ENCODE measurements around the gene GFI1. TPM values are rescaled to one million over a fixed set of nuclear protein-coding genes. Genes with fewer than 3 reads are reported as not detected.

Gene GFI1
- total RNA-seq, 1 experiment from 2014 or later, result 0.31 TPM

- intact Hi-C loops (cut with micrococcal nuclease; ENCODE audit: unreplicated experiment), result no loop called here
- no peak overlapping the region for H3K4me3 Mint-ChIP-seq (ENCODE audit: low read depth, unreplicated experiment)
- TF ChIP-seq CTCF (IDR thresholded peaks at IDR 0.05; ENCODE audit: unreplicated experiment), result no peak
- no peaks in the 10 kb centered on the region for H3K36me3 Mint-ChIP-seq (ENCODE audit: insufficient read depth, unreplicated experiment)
- H3K4me1 Mint-ChIP-seq (ENCODE audit: low read depth, unreplicated experiment), result peaks cover 10% of the 10 kb centered on the region
- no peak for DNase-seq
- BruUV-seq (replicated peaks), result no TSS peak
- no peaks in the 10 kb centered on the region for H3K9me3 Mint-ChIP-seq (ENCODE audit: low read depth, unreplicated experiment)
- H3K27me3 Mint-ChIP-seq (ENCODE audit: unreplicated experiment), result no peaks in the 10 kb centered on the region
- CTCF ChIA-PET, result no interaction called here
- no peak overlapping the region for H3K27ac Mint-ChIP-seq (ENCODE audit: unreplicated experiment)
Observed at GRCh38 chr1:92509619-92510018, 22.9 kb upstream of the GFI1 start.

- no peak overlapping the region for H3K4me3 Mint-ChIP-seq (ENCODE audit: low read depth, unreplicated experiment)
- H3K4me1 Mint-ChIP-seq (ENCODE audit: low read depth, unreplicated experiment), result peaks cover 13% of the 10 kb centered on the region
- no peaks in the 10 kb centered on the region for H3K9me3 Mint-ChIP-seq (ENCODE audit: low read depth, unreplicated experiment)
- no peak for TF ChIP-seq CTCF (IDR thresholded peaks at IDR 0.05; ENCODE audit: unreplicated experiment)
- no peak overlapping the region for H3K27ac Mint-ChIP-seq (ENCODE audit: unreplicated experiment)
- DNase-seq, result no peak
- CTCF ChIA-PET, result interaction anchor here (1.5 kb wide), 1 partner anchor 25 kb away, joined by 3 read pairs; no protein-coding TSS in a partner anchor
- H3K36me3 Mint-ChIP-seq (ENCODE audit: insufficient read depth, unreplicated experiment), result no peaks in the 10 kb centered on the region
- no peaks in the 10 kb centered on the region for H3K27me3 Mint-ChIP-seq (ENCODE audit: unreplicated experiment)
- no TSS peak for BruUV-seq (replicated peaks)
- intact Hi-C loops (cut with micrococcal nuclease; ENCODE audit: unreplicated experiment), result no loop called here
Observed at GRCh38 chr1:92505015-92505692, 18.4 kb upstream of the GFI1 start.

- Mint-ChIP-seq H3K4me3 (ENCODE audit: low read depth, unreplicated experiment) (no peak overlapping the region), H3K27ac (ENCODE audit: unreplicated experiment) (no peak overlapping the region), H3K9me3 (ENCODE audit: low read depth, unreplicated experiment) (no peaks in the 10 kb centered on the region), H3K36me3 (ENCODE audit: insufficient read depth, unreplicated experiment) (no peaks in the 10 kb centered on the region), H3K27me3 (ENCODE audit: unreplicated experiment) (no peaks in the 10 kb centered on the region), H3K4me1 (ENCODE audit: low read depth, unreplicated experiment) (peaks cover 13% of the 10 kb centered on the region)
- intact Hi-C loops (cut with micrococcal nuclease; ENCODE audit: unreplicated experiment), result no loop called here
- CTCF ChIA-PET, result interaction anchor here (1.5 kb wide), 1 partner anchor 24 kb away, joined by 3 read pairs; no protein-coding TSS in a partner anchor
- BruUV-seq (replicated peaks), result no TSS peak
- no peak for DNase-seq
- TF ChIP-seq CTCF (IDR thresholded peaks at IDR 0.05; ENCODE audit: unreplicated experiment), result no peak
Observed at GRCh38 chr1:92504291-92505014, 17.7 kb upstream of the GFI1 start.

- H3K27me3 Mint-ChIP-seq (ENCODE audit: unreplicated experiment), result no peaks in the 10 kb centered on the region
- CTCF ChIA-PET, result interaction anchor here (0.5 to 1.5 kb wide), 2 partner anchors 24 to 57 kb away, joined by 3 to 4 read pairs; no protein-coding TSS in a partner anchor
- BruUV-seq (replicated peaks), result no TSS peak
Observed at GRCh38 chr1:92503926-92504285, 17.2 kb upstream of the GFI1 start.

More at GRCh38 chr1:92503926-92504285, 17.2 kb upstream of the GFI1 start:
- H3K4me3 Mint-ChIP-seq (ENCODE audit: low read depth, unreplicated experiment), result no peak overlapping the region
- DNase-seq, result no peak
- H3K9me3 Mint-ChIP-seq (ENCODE audit: low read depth, unreplicated experiment), result no peaks in the 10 kb centered on the region
- H3K27ac Mint-ChIP-seq (ENCODE audit: unreplicated experiment), result no peak overlapping the region
- no peak for TF ChIP-seq CTCF (IDR thresholded peaks at IDR 0.05; ENCODE audit: unreplicated experiment)
- intact Hi-C loops (cut with micrococcal nuclease; ENCODE audit: unreplicated experiment), result no loop called here
- peaks cover 13% of the 10 kb centered on the region for H3K4me1 Mint-ChIP-seq (ENCODE audit: low read depth, unreplicated experiment)
- H3K36me3 Mint-ChIP-seq (ENCODE audit: insufficient read depth, unreplicated experiment), result no peaks in the 10 kb centered on the region
